Thoracic aorta (tissue), 2 donors: Measurements from ENCODE around the gene PPP1R14B. TPM values are rescaled to one million over a fixed set of nuclear protein-coding genes. Genes with fewer than 3 reads are reported as not detected.

Experiments
- ATAC-seq: fragments of 150-250 bp; one replicate; pipeline ENCODE4 v1.8.0; 2017; ENCODE audit warnings: low read depth; ENCODE audit not compliant: insufficient number of reproducible peaks, low FRiP score
- DNase-seq: peaks from one replicate; pipeline ENCODE4 v3.0.0-alpha.2; 2020; ENCODE audit warnings: low spot score
- H3K27ac ChIP-seq, 2 donors: fragments of 200-600 bp; sonication (generic); 1 replicate in 1 of 2; 2 replicates in 1 of 2; pipeline ENCODE4 v1.5.1; 2016; ENCODE audit warnings: mild to moderate bottlenecking in 2 of 2, moderate library complexity in 2 of 2
- H3K27me3 ChIP-seq: fragments of 200-600 bp; sonication (generic); replicated peaks from 2 replicates; pipeline ENCODE4 v1.6.0; 2016; ENCODE audit warnings: mild to moderate bottlenecking; ENCODE audit not compliant: insufficient read depth
- H3K36me3 ChIP-seq: fragments of 200-600 bp; sonication (generic); one replicate; pipeline ENCODE4 v1.5.1; 2016
- H3K4me1 ChIP-seq, 2 donors: fragments of 200-600 bp; sonication (generic); 1 replicate in 1 of 2; 2 replicates in 1 of 2; pipeline versions ENCODE4 v1.5.1 to v1.6.0; 2016; ENCODE audit warnings: low read depth in 2 of 2, mild to moderate bottlenecking in 1 of 2; ENCODE audit not compliant: control insufficient read depth in 1 of 2
- H3K4me3 ChIP-seq: fragments of 200-600 bp; sonication (generic); 2 replicates; pipeline ENCODE4 v1.5.1; 2016; ENCODE audit warnings: mild to moderate bottlenecking
- H3K9me3 ChIP-seq: fragments of 200-600 bp; sonication (generic); 2 replicates; pipeline ENCODE4 v1.5.1; 2016
- total RNA-seq, 2 donors: library from RNA; depleted of rRNA; stranded (reverse); fragments of >200 nt; gene quantifications; one replicate each; pipeline versions ENCODE4 v1.1.0 to v1.2.3, GENCODE V29; 2016
- TF ChIP-seq, protein P1 (sequence below): fragments of 200-600 bp; sonication (generic); IDR thresholded peaks from one replicate; pipeline ENCODE4 v1.5.1; 2019; ENCODE audit warnings: antibody characterized with exemption

The PPP1R14B gene
- total RNA-seq, 2 donors from 2014 or later = 75.3 to 122 TPM

- peaks cover 18 to 32% of the 10 kb centered on the region in 2 donors for H3K4me1 ChIP-seq
- peak; percentile 75 for ATAC-seq
- H3K36me3 ChIP-seq = peaks cover 6% of the 10 kb centered on the region
- peak within 1 kb of the TSS; percentile 92 for H3K4me3 ChIP-seq
- peak; percentile 84 for DNase-seq
- H3K9me3 ChIP-seq = no peaks in the 10 kb centered on the region
- TF ChIP-seq, protein P1, sequence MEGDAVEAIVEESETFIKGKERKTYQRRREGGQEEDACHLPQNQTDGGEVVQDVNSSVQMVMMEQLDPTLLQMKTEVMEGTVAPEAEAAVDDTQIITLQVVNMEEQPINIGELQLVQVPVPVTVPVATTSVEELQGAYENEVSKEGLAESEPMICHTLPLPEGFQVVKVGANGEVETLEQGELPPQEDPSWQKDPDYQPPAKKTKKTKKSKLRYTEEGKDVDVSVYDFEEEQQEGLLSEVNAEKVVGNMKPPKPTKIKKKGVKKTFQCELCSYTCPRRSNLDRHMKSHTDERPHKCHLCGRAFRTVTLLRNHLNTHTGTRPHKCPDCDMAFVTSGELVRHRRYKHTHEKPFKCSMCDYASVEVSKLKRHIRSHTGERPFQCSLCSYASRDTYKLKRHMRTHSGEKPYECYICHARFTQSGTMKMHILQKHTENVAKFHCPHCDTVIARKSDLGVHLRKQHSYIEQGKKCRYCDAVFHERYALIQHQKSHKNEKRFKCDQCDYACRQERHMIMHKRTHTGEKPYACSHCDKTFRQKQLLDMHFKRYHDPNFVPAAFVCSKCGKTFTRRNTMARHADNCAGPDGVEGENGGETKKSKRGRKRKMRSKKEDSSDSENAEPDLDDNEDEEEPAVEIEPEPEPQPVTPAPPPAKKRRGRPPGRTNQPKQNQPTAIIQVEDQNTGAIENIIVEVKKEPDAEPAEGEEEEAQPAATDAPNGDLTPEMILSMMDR = no peak
- H3K27me3 ChIP-seq = no peaks in the 10 kb centered on the region
- H3K27ac ChIP-seq = peak within 1 kb of the TSS; percentile 91 to 94
Measured at GRCh38 chr11:64284048-64284961, 37.6 kb upstream of the PPP1R14B start, which contains the start of gene BAD. TSS of gene BAD (minus strand) at chr11:64284665. CDS start at chr11:64284368, 297 bp downstream.

GRCh38 chr11:64283092-64283491 is 36.3 kb upstream of the PPP1R14B start:
- H3K9me3 ChIP-seq = no peaks in the 10 kb centered on the region
- no peak for ATAC-seq
- H3K4me1 ChIP-seq = peaks cover 18 to 32% of the 10 kb centered on the region in 2 donors
- H3K36me3 ChIP-seq = peaks cover 15% of the 10 kb centered on the region
- TF ChIP-seq, protein P1 = no peak
- no peak overlapping the region for H3K27ac ChIP-seq
- no peak for DNase-seq
- peak overlapping the region; percentile 92 for H3K4me3 ChIP-seq
- no peaks in the 10 kb centered on the region for H3K27me3 ChIP-seq

DNA sequence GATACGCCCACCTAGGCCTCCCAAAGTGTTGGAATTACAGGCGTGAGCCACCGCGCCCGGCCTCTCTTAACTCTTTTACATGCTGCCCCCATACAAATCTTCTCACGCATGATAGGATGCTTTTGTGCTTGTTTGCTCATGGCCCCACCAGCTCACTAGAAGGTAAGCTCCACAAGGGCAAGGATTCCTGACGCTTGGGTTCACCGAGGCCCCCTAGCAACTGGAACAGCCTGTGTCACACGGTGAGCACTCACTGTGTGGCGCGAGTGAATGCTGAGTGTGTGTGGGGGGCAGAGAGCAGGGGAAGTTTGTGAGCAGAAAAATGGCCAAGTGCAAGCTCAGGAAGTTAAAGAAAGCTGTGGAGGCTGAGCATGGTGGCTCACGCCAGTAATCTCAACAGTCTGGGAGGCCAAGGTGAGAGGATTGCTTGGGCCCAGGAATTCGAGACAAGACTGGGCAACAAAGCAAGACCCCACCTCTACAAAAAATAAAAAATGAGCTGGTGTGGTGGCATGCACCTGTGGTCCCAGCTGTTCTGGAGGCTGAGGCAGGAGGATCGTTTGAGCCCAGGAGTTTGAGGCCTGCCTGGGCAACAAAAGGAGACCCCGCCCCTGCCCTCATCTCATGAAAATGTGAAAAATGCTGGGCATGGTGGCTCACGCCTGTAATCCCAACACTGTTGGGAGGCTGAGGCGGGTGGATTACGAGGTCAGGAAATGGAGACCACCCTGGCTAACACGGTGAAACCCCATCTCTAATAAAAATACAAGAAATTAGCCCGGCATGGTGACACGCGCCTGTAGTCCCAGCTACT is 35.4 kb upstream of the PPP1R14B start:
- DNase-seq (no peak), ATAC-seq (no peak)
- TF ChIP-seq, protein P1 = no peak
- H3K4me3 ChIP-seq = no peak overlapping the region
- H3K36me3 ChIP-seq = peaks cover 20% of the 10 kb centered on the region
- H3K4me1 ChIP-seq = peaks cover 18 to 29% of the 10 kb centered on the region in 2 donors
- no peak overlapping the region for H3K27ac ChIP-seq
- H3K9me3 ChIP-seq = no peaks in the 10 kb centered on the region
- H3K27me3 ChIP-seq = no peaks in the 10 kb centered on the region

- TF ChIP-seq, protein P1 = no peak
- Histone ChIP-seq H3K27me3 (no peaks in the 10 kb centered on the region), H3K4me3 (no peak overlapping the region), H3K4me1 (peaks cover 9 to 10% of the 10 kb centered on the region in 2 donors), H3K36me3 (peaks cover 31% of the 10 kb centered on the region), H3K27ac (no peak overlapping the region), H3K9me3 (no peaks in the 10 kb centered on the region)
- DNase-seq = no peak
- ATAC-seq = no peak
Measured at GRCh38 chr11:64278576-64279190, 31.9 kb upstream of the PPP1R14B start.
